SK-N-SH (cell line): Measurements from ENCODE around the gene ST6GALNAC2. TPM values are rescaled to one million over a fixed set of nuclear protein-coding genes. Genes with fewer than 3 reads are reported as not detected.
A peak's percentile ranks its signal among the peaks of the same experiment; 100 is the strongest.

Experiments used
- CTCF ChIA-PET: fragments of 300-600, 350-600 bp; formaldehyde crosslinking; extraction: SDS; loops from one replicate; lab custom pipeline; 2021; lab: Yijun Ruan, JAX
- POLR2A ChIA-PET: fragments of 350-600 bp; sonication (Branson Sonifier 250); formaldehyde crosslinking; extraction: SDS; loops from one replicate; lab custom pipeline; 2020; ENCODE audit warnings: antibody characterized with exemption, inconsistent platforms; lab: Yijun Ruan, JAX
- DNase-seq: peaks from one replicate; pipeline ENCODE4 v3.0.0; 2012
- H2AFZ ChIP-seq: fragments of 200-600 bp; sonication (generic); 2 replicates; pipeline ENCODE4 v1.8.1; 2016; ENCODE audit warnings: antibody characterized with exemption, mild to moderate bottlenecking, low read depth
- H3F3A ChIP-seq: fragments of 200-600 bp; sonication (generic); replicated peaks from 2 replicates; pipeline ENCODE3; 2016; ENCODE audit warnings: antibody characterized with exemption, mild to moderate bottlenecking; ENCODE audit not compliant: insufficient read depth
- H3K27ac ChIP-seq, 2 experiments: fragments of 200-500 bp in 1 of 2; fragments of 200-600 bp in 1 of 2; sonication (Bioruptor generic) in 1 of 2; sonication (generic), shearing (Covaris generic) in 1 of 2; 2 replicates each; pipeline versions ENCODE4 v1.5.1 to v1.6.1; 2014 to 2016; ENCODE audit warnings: low read depth in 2 of 2, inconsistent platforms in 1 of 2, low read length in 1 of 2, mild to moderate bottlenecking in 1 of 2, mixed read lengths in 1 of 2
- H3K27me3 ChIP-seq: fragments of 200-600 bp; sonication (generic), shearing (Covaris generic); 2 replicates; pipeline ENCODE4 v1.6.1; 2016; ENCODE audit warnings: mixed run types; ENCODE audit not compliant: insufficient read depth
- H3K36me3 ChIP-seq, 2 experiments: fragments of 200-500 bp in 1 of 2; fragments of 200-600 bp in 1 of 2; sonication (Bioruptor generic) in 1 of 2; sonication (generic) in 1 of 2; replicated peaks in 1 of 2; 2 replicates each; pipeline versions ENCODE3 to v1.5.1; 2014 to 2016; ENCODE audit warnings: low read length in 1 of 2, mild to moderate bottlenecking in 1 of 2; ENCODE audit not compliant: insufficient read depth in 2 of 2, control insufficient read depth in 1 of 2
- H3K4me1 ChIP-seq, 2 experiments: fragments of 200-500 bp in 1 of 2; fragments of 200-600 bp in 1 of 2; sonication (Bioruptor generic) in 1 of 2; sonication (generic), shearing (Covaris generic) in 1 of 2; 2 replicates each; pipeline versions ENCODE4 v1.5.1 to v1.6.1; 2014 to 2016; ENCODE audit warnings: low read depth in 1 of 2, low read length in 1 of 2, mixed run types in 1 of 2; ENCODE audit not compliant: insufficient read depth in 2 of 2, control insufficient read depth in 1 of 2
- H3K4me2 ChIP-seq: fragments of 200-600 bp; sonication (generic), shearing (Covaris generic); 2 replicates; pipeline ENCODE4 v1.6.1; 2017; ENCODE audit warnings: mixed run types
- H3K4me3 ChIP-seq, 2 experiments: fragments of 200-500 bp in 1 of 2; fragments of 200-600 bp in 1 of 2; sonication (Bioruptor generic) in 1 of 2; sonication (generic), shearing (Covaris generic) in 1 of 2; 2 replicates each; pipeline versions ENCODE4 v1.5.1 to v1.8.1; 2014 to 2016; ENCODE audit warnings: low read depth in 2 of 2, inconsistent platforms in 1 of 2, low read length in 1 of 2, mild to moderate bottlenecking in 1 of 2, mixed read lengths in 1 of 2, moderate library complexity in 1 of 2
- H3K79me2 ChIP-seq: fragments of 200-600 bp; sonication (generic); 2 replicates; pipeline ENCODE4 v1.8.1; 2017; ENCODE audit warnings: mild to moderate bottlenecking; ENCODE audit not compliant: insufficient read depth
- H3K9ac ChIP-seq: fragments of 200-600 bp; sonication (generic); 2 replicates; pipeline ENCODE4 v1.6.1; 2017; ENCODE audit warnings: mixed run types
- H3K9me2 ChIP-seq: fragments of 200-600 bp; sonication (generic); 2 replicates; pipeline ENCODE4 v1.6.1; 2017; ENCODE audit warnings: mixed run types
- H3K9me3 ChIP-seq: fragments of 200-600 bp; sonication (generic); 2 replicates; pipeline ENCODE4 v1.6.1; 2017; ENCODE audit warnings: mixed run types, mild to moderate bottlenecking, moderate library complexity
- H4K20me1 ChIP-seq: fragments of 200-600 bp; sonication (generic); 2 replicates; pipeline ENCODE4 v1.6.1; 2017; ENCODE audit warnings: mild to moderate bottlenecking, mixed run types; ENCODE audit not compliant: insufficient read depth
- CHD2 ChIP-seq: fragments of 150-350 bp; IDR thresholded peaks from 2 replicates; pipeline ENCODE4 v1.6.1; 2018; ENCODE audit warnings: low read length; ENCODE audit not compliant: partially characterized antibody
- ELF1 ChIP-seq: IDR thresholded peaks from 2 replicates; pipeline ENCODE4 v1.4.0; 2012
- EZH2phosphoT487 ChIP-seq: fragments of 200-600 bp; sonication (generic); IDR thresholded peaks from 2 replicates; pipeline ENCODE4 v1.6.1; 2017; ENCODE audit warnings: low read depth, mixed run types, mild to moderate bottlenecking, antibody characterized with exemption, moderate library complexity, borderline replicate concordance
- GABPA ChIP-seq: IDR thresholded peaks from 2 replicates; pipeline ENCODE4 v1.4.0; 2012; ENCODE audit warnings: low read depth, mild to moderate bottlenecking
- JUND ChIP-seq: IDR thresholded peaks from 2 replicates; pipeline ENCODE4 v1.4.0; 2012
- MXI1 ChIP-seq: IDR thresholded peaks from 2 replicates; pipeline ENCODE4 v1.6.1; 2012; ENCODE audit warnings: mild to moderate bottlenecking, low read depth, low read length, improper control_type of control experiment
- NFIC ChIP-seq: IDR thresholded peaks from 2 replicates; pipeline ENCODE4 v1.4.0; 2012; ENCODE audit warnings: borderline replicate concordance
- NRF1 ChIP-seq: IDR thresholded peaks from 2 replicates; pipeline ENCODE4 v1.6.1; 2012; ENCODE audit warnings: low read depth, mild to moderate bottlenecking, low read length
- POLR2AphosphoS5 ChIP-seq: IDR thresholded peaks from 2 replicates; pipeline ENCODE4 v1.6.1; 2012; ENCODE audit warnings: low read depth, low read length
- RCOR1 ChIP-seq: fragments of 150-350 bp; IDR thresholded peaks from 2 replicates; pipeline ENCODE4 v1.6.1; 2017; ENCODE audit warnings: antibody characterized with exemption, low read length
- RXRA ChIP-seq: IDR thresholded peaks from 2 replicates; pipeline ENCODE4 v1.4.0; 2012; ENCODE audit warnings: low read depth, mild to moderate bottlenecking, borderline replicate concordance
- SIN3A ChIP-seq: IDR thresholded peaks from 2 replicates; pipeline ENCODE4 v1.6.1; 2012; ENCODE audit warnings: low read depth, mild to moderate bottlenecking, low read length, moderate library complexity, borderline replicate concordance
- TAF1 ChIP-seq: IDR thresholded peaks from 2 replicates; pipeline ENCODE4 v1.6.1; 2012; ENCODE audit warnings: low read depth, mild to moderate bottlenecking, low read length, moderate library complexity, borderline replicate concordance
- TEAD4 ChIP-seq: IDR thresholded peaks from 2 replicates; pipeline ENCODE4 v1.4.0; 2012; ENCODE audit warnings: mild to moderate bottlenecking, borderline replicate concordance; ENCODE audit not compliant: insufficient read depth
- YY1 ChIP-seq: IDR thresholded peaks from 2 replicates; pipeline ENCODE4 v1.4.0; 2012; ENCODE audit warnings: low read depth, mild to moderate bottlenecking
- WGBS: methylation state at CpG from one replicate; pipeline ENCODE4 v1.1.6; 2017; ENCODE audit warnings: low lambda C conversion rate; 5-methylcytosine and 5-hydroxymethylcytosine counted together
- polyA plus RNA-seq, 3 experiments: library from polyadenylated mRNA; depleted of rRNA; stranded (reverse); fragments of >200 nt; gene quantifications; 2 replicates each; pipeline ENCODE4 v1.2.3, GENCODE V29; 2012
- TF ChIP-seq, protein P1 (sequence below): IDR thresholded peaks from 2 replicates; pipeline ENCODE4 v1.6.1; 2012; ENCODE audit warnings: mild to moderate bottlenecking, low read depth, low read length, moderate library complexity
- TF ChIP-seq, protein P2 (sequence below): fragments of 150-350 bp; IDR thresholded peaks from 2 replicates; pipeline ENCODE4 v1.6.1; 2016; ENCODE audit warnings: mild to moderate bottlenecking, low read depth, low read length
- TF ChIP-seq, protein P3 (sequence below): IDR thresholded peaks from 2 replicates; pipeline ENCODE4 v1.4.0; 2012; ENCODE audit warnings: low read depth, borderline replicate concordance

ST6GALNAC2 gene
- polyA plus RNA-seq, 1 of the 3 experiments (the other 2 are of a cell fraction), result 0.94 TPM

GRCh38 chr17:76572201-76572910 lies 13.3 kb downstream of the ST6GALNAC2 start:
- H3K9me2 ChIP-seq, result no peaks in the 10 kb centered on the region
- 92% methylated on average over 9 of the region's 17 CpGs for WGBS
- H3K36me3 ChIP-seq, result peaks cover 0 to 3% of the 10 kb centered on the region in 2 experiments
- H3K9me3 ChIP-seq, result no peaks in the 10 kb centered on the region
- no peak overlapping the region for H3K27ac ChIP-seq
- H4K20me1 ChIP-seq, result no peaks in the 10 kb centered on the region
- no peak overlapping the region for H3K4me2 ChIP-seq
- no peak overlapping the region for H3K9ac ChIP-seq
- CTCF ChIA-PET, result interaction anchor here (0.8 to 8.8 kb wide), 6 partner anchors 13 to 105 kb away, joined by 4 to 89 read pairs (median 10); partner anchors contain the start of gene ST6GALNAC2
- no peak for TF ChIP-seq NRF1
- TF ChIP-seq EZH2phosphoT487, result no peak
- TF ChIP-seq POLR2AphosphoS5, result no peak
- POLR2A ChIA-PET, result no interaction called here
- H3K79me2 ChIP-seq, result no peaks in the 10 kb centered on the region
- peak; percentile 29 for DNase-seq
- H3K4me1 ChIP-seq, result peaks cover 0 to 5% of the 10 kb centered on the region in 2 experiments; a peak in 1 of 4 replicates
- no peaks in the 10 kb centered on the region for H3K27me3 ChIP-seq
- no peak overlapping the region for H2AFZ ChIP-seq
- H3K4me3 ChIP-seq, result no peak overlapping the region
- H3F3A ChIP-seq, result peaks cover 5% of the 10 kb centered on the region

GRCh38 chr17:76570877-76571471 lies 14.7 kb downstream of the ST6GALNAC2 start:
- no peak overlapping the region for H3K27ac ChIP-seq
- CTCF ChIA-PET, result interaction anchor here (0.9 to 8.8 kb wide), 7 partner anchors 12 to 485 kb away, joined by 3 to 89 read pairs (median 4); partner anchors contain the start of gene ST6GALNAC2
- H3K36me3 ChIP-seq, result peaks cover 0 to 8% of the 10 kb centered on the region in 2 experiments

More at GRCh38 chr17:76570877-76571471, 14.7 kb downstream of the ST6GALNAC2 start:
- POLR2A ChIA-PET, result no interaction called here
- H3K9me2 ChIP-seq, result no peaks in the 10 kb centered on the region
- no peak for DNase-seq
- 98% methylated on average over 13 of the region's 13 CpGs for WGBS
- H2AFZ ChIP-seq, result no peak overlapping the region
- no peak overlapping the region for H3K4me3 ChIP-seq
- H3K4me1 ChIP-seq, result peaks cover 0 to 5% of the 10 kb centered on the region in 2 experiments; a peak in 1 of 4 replicates
- H3K9me3 ChIP-seq, result no peaks in the 10 kb centered on the region
- peaks cover 12% of the 10 kb centered on the region for H4K20me1 ChIP-seq
- peaks cover 14% of the 10 kb centered on the region for H3F3A ChIP-seq
- H3K4me2 ChIP-seq, result no peak overlapping the region
- H3K9ac ChIP-seq, result no peak overlapping the region
- TF ChIP-seq TAF1 (no peak), YY1 (no peak), MXI1 (no peak), RXRA (no peak), NRF1 (no peak), NFIC (no peak), JUND (no peak), CHD2 (no peak), GABPA (no peak), SIN3A (no peak), RCOR1 (no peak), TEAD4 (no peak), ELF1 (no peak)
- TF ChIP-seq, protein P1, sequence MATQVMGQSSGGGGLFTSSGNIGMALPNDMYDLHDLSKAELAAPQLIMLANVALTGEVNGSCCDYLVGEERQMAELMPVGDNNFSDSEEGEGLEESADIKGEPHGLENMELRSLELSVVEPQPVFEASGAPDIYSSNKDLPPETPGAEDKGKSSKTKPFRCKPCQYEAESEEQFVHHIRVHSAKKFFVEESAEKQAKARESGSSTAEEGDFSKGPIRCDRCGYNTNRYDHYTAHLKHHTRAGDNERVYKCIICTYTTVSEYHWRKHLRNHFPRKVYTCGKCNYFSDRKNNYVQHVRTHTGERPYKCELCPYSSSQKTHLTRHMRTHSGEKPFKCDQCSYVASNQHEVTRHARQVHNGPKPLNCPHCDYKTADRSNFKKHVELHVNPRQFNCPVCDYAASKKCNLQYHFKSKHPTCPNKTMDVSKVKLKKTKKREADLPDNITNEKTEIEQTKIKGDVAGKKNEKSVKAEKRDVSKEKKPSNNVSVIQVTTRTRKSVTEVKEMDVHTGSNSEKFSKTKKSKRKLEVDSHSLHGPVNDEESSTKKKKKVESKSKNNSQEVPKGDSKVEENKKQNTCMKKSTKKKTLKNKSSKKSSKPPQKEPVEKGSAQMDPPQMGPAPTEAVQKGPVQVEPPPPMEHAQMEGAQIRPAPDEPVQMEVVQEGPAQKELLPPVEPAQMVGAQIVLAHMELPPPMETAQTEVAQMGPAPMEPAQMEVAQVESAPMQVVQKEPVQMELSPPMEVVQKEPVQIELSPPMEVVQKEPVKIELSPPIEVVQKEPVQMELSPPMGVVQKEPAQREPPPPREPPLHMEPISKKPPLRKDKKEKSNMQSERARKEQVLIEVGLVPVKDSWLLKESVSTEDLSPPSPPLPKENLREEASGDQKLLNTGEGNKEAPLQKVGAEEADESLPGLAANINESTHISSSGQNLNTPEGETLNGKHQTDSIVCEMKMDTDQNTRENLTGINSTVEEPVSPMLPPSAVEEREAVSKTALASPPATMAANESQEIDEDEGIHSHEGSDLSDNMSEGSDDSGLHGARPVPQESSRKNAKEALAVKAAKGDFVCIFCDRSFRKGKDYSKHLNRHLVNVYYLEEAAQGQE, result no peak
- TF ChIP-seq, protein P2, sequence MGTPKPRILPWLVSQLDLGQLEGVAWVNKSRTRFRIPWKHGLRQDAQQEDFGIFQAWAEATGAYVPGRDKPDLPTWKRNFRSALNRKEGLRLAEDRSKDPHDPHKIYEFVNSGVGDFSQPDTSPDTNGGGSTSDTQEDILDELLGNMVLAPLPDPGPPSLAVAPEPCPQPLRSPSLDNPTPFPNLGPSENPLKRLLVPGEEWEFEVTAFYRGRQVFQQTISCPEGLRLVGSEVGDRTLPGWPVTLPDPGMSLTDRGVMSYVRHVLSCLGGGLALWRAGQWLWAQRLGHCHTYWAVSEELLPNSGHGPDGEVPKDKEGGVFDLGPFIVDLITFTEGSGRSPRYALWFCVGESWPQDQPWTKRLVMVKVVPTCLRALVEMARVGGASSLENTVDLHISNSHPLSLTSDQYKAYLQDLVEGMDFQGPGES, result no peak
- TF ChIP-seq, protein P3, sequence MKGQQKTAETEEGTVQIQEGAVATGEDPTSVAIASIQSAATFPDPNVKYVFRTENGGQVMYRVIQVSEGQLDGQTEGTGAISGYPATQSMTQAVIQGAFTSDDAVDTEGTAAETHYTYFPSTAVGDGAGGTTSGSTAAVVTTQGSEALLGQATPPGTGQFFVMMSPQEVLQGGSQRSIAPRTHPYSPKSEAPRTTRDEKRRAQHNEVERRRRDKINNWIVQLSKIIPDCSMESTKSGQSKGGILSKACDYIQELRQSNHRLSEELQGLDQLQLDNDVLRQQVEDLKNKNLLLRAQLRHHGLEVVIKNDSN, result no peak
- H3K27me3 ChIP-seq, result no peaks in the 10 kb centered on the region
- H3K79me2 ChIP-seq, result no peaks in the 10 kb centered on the region
